GM13976 (cell line): ENCODE data around the gene KCNK10.

Experiments
- DNase-seq: peaks from one replicate; pipeline ENCODE4 v3.0.0; 2012; ENCODE audit warnings: low spot score
- CTCF ChIP-seq: IDR thresholded peaks from 2 replicates; pipeline ENCODE4 v1.5.1; 2012; ENCODE audit warnings: borderline replicate concordance, mild to moderate bottlenecking; ENCODE audit not compliant: insufficient read depth; ENCODE audit errors: extremely low read depth, missing control alignments, control extremely low read depth
- in situ Hi-C: fragments of 300-500 bp; cut with MboI; formaldehyde crosslinking; loops from one replicate; pipeline ENCODE4 v1.12.0; 2022; ENCODE audit warnings: low sequenced_read_pairs, mixed read lengths, inconsistent platforms; ENCODE audit not compliant: unreplicated experiment

Gene KCNK10

GRCh38 chr14:88327497-88327896 is 4.4 kb upstream of the KCNK10 start:
- no peak for TF ChIP-seq CTCF
- in situ Hi-C loops: no loop called here
- no peak for DNase-seq

GRCh38 chr14:88326352-88327103 is 3.5 kb upstream of the KCNK10 start:
- DNase-seq: no peak
- TF ChIP-seq CTCF: no peak
- in situ Hi-C loops: no loop called here

GRCh38 chr14:88325883-88326282 is 2.8 kb upstream of the KCNK10 start:
- no peak for DNase-seq
- no peak for TF ChIP-seq CTCF
- in situ Hi-C loops: no loop called here

- no peak for TF ChIP-seq CTCF
- in situ Hi-C loops: no loop called here
- DNase-seq: no peak
These were observed 1.9 kb upstream of the KCNK10 start for GRCh38 chr14:88324930-88325329.

- DNase-seq: no peak
- no peak for TF ChIP-seq CTCF
- in situ Hi-C loops: no loop called here
These were observed 1.4 kb upstream of the KCNK10 start for GRCh38 chr14:88324491-88324890.

- in situ Hi-C loops: no loop called here
- DNase-seq: peak; percentile 90
- no peak for TF ChIP-seq CTCF
These were observed 592 bp upstream of the KCNK10 start for GRCh38 chr14:88323523-88324199.
